Caco-2 (cell line): ENCODE results near the gene MYLK3. TPM values are rescaled to one million over a fixed set of nuclear protein-coding genes. Genes with fewer than 3 reads are reported as not detected.

Experiments
- BruUV-seq: library from RNA; stranded (reverse); fragments of 400-500 nt; replicated peaks from 2 replicates; lab custom pipeline; 2021; lab: Mats Ljungman, UMichigan
- CTCF ChIA-PET: fragments of 300-600 bp; sonication (Branson Sonifier 250); formaldehyde crosslinking; loops from one replicate; lab custom pipeline; 2022; ENCODE audit warnings: antibody characterized with exemption; lab: Charles Lee
- POLR2A ChIA-PET: fragments of 300-600 bp; sonication (Branson Sonifier 250); formaldehyde crosslinking; loops from one replicate; lab custom pipeline; 2022; ENCODE audit warnings: antibody characterized with exemption; lab: Charles Lee
- DNase-seq, 2 experiments: peaks; one replicate each; pipeline versions ENCODE4 v3.0.0 to v3.0.0-alpha.2; 2020 to 2022
- H3K27me3 ChIP-seq: replicated peaks from 2 replicates; pipeline ENCODE4 v1.6.0; 2011; ENCODE audit warnings: low read length; ENCODE audit not compliant: control insufficient read depth, insufficient read depth
- H3K36me3 ChIP-seq: 2 replicates; pipeline ENCODE4 v1.5.1; 2011; ENCODE audit warnings: low read length; ENCODE audit not compliant: control insufficient read depth, insufficient read depth
- H3K4me1 ChIP-seq: fragments of 250-450 bp; sonication (Bioruptor Pico); 2 replicates; pipeline ENCODE4 v1.5.1; 2020; ENCODE audit warnings: mild to moderate bottlenecking
- H3K4me3 ChIP-seq: 2 replicates; pipeline ENCODE4 v1.5.1; 2011; ENCODE audit warnings: low read depth, mild to moderate bottlenecking, control low read depth, low read length
- H3K9me3 ChIP-seq: fragments of 250-450 bp; sonication (Bioruptor Pico); 2 replicates; pipeline ENCODE4 v1.5.1; 2020; ENCODE audit warnings: mild to moderate bottlenecking, moderate library complexity
- H3K27ac Mint-ChIP-seq: one replicate; pipeline ENCODE4 v1.8.0; 2022; ENCODE audit warnings: mixed read lengths; ENCODE audit not compliant: unreplicated experiment
- H3K27me3 Mint-ChIP-seq: one replicate; pipeline ENCODE4 v1.8.0; 2022; ENCODE audit warnings: mixed read lengths; ENCODE audit not compliant: insufficient read depth, unreplicated experiment
- H3K36me3 Mint-ChIP-seq: one replicate; pipeline ENCODE4 v1.8.0; 2022; ENCODE audit warnings: mild to moderate bottlenecking, mixed read lengths; ENCODE audit not compliant: insufficient read depth, unreplicated experiment
- H3K4me1 Mint-ChIP-seq: one replicate; pipeline ENCODE4 v1.8.0; 2022; ENCODE audit warnings: low read depth, mixed read lengths; ENCODE audit not compliant: unreplicated experiment
- H3K4me3 Mint-ChIP-seq: one replicate; pipeline ENCODE4 v1.8.0; 2022; ENCODE audit warnings: mild to moderate bottlenecking, moderate library complexity, mixed read lengths; ENCODE audit not compliant: unreplicated experiment
- H3K9me3 Mint-ChIP-seq: one replicate; pipeline ENCODE4 v1.8.0; 2022; ENCODE audit warnings: mixed read lengths; ENCODE audit not compliant: unreplicated experiment
- CTCF ChIP-seq, 2 experiments: fragments of 200-600 bp in 1 of 2; IDR thresholded peaks; 1 replicate in 1 of 2; 2 replicates in 1 of 2; pipeline versions ENCODE4 v1.5.1 to v1.8.0; 2011 to 2022; ENCODE audit warnings: antibody characterized with exemption in 1 of 2, control low read depth in 1 of 2, inconsistent platforms in 1 of 2, low read depth in 1 of 2, low read length in 1 of 2, mild to moderate bottlenecking in 1 of 2, moderate library complexity in 1 of 2; ENCODE audit not compliant: insufficient read depth in 1 of 2, severe bottlenecking in 1 of 2, unreplicated experiment in 1 of 2
- intact Hi-C: fragments of 100-400 bp; cut with micrococcal nuclease; formaldehyde crosslinking; loops from one replicate; pipeline ENCODE4 v1.10.0; 2022; ENCODE audit not compliant: unreplicated experiment
- total RNA-seq: library from RNA; stranded (reverse); gene quantifications from 2 replicates; pipeline ENCODE4 v1.2.3, GENCODE V29; 2022

The MYLK3 gene
- total RNA-seq, 1 experiment from 2014 or later, result 1.2 TPM

GRCh38 chr16:46673320-46674013 lies 74.7 kb downstream of the MYLK3 start:
- intact Hi-C loops, result loop anchor here (1.0 to 10.0 kb wide), 3 partner anchors 17 to 231 kb away; no protein-coding TSS in a partner anchor
- Mint-ChIP-seq H3K27me3 (no peaks in the 10 kb centered on the region), H3K4me1 (peaks cover 3% of the 10 kb centered on the region), H3K36me3 (peaks cover 74% of the 10 kb centered on the region), H3K27ac (no peak overlapping the region), H3K9me3 (no peaks in the 10 kb centered on the region), H3K4me3 (no peak overlapping the region)
- BruUV-seq, result no TSS peak
- Histone ChIP-seq H3K9me3 (no peaks in the 10 kb centered on the region), H3K36me3 (peaks cover 2% of the 10 kb centered on the region; the same call in 1 of the 2 replicates), H3K27me3 (no peaks in the 10 kb centered on the region), H3K4me3 (no peak overlapping the region), H3K4me1 (peaks cover 2% of the 10 kb centered on the region; the same call in 1 of the 2 replicates)
- TF ChIP-seq CTCF (IDR thresholded peaks at IDR 0.05; ENCODE audit: insufficient read depth in 1 of 2, low read depth in 1 of 2, low read length in 1 of 2, severe bottlenecking in 1 of 2, unreplicated experiment in 1 of 2), result peak; percentile 79 to 97
- ChIA-PET CTCF (interaction anchor here (0.6 to 1.3 kb wide), 13 partner anchors 8 to 364 kb away, joined by 3 to 18 read pairs (median 4); partner anchors contain the start of genes ORC6 and VPS35), POLR2A (interaction anchor here (0.6 to 1.0 kb wide), 3 partner anchors 36 to 156 kb away, joined by 3 to 13 read pairs (median 7); no protein-coding TSS in a partner anchor)
- peak; percentile 62 to 67 for DNase-seq

DNA sequence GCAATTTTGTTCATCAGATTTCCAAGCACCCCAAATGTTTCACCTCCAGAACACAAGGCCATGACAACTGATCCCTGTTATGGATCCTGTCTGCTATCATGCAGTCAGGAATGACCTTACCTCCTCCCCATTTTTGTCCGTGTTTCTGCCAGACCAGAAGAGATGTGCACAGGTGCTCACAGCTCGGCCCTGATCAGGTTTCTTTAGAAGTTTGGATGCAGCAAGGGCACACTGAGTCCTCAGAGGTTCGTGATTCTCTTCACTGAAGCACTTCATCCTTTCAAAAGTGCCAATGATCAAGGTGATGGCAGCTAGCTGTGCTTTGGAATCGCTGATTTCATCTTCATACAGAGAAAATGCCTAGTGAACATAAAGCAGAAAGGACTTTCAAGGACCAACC lies 86.0 kb downstream of the MYLK3 start:
- CTCF ChIA-PET, result no interaction called here
- Histone ChIP-seq H3K36me3 (peaks cover 2% of the 10 kb centered on the region), H3K4me1 (no peaks in the 10 kb centered on the region), H3K9me3 (no peaks in the 10 kb centered on the region), H3K27me3 (no peaks in the 10 kb centered on the region), H3K4me3 (no peak overlapping the region)
- H3K4me3 Mint-ChIP-seq, result no peak overlapping the region
- POLR2A ChIA-PET, result no interaction called here
- H3K4me1 Mint-ChIP-seq, result no peaks in the 10 kb centered on the region
- DNase-seq, result no peak
- no peak for TF ChIP-seq CTCF (IDR thresholded peaks at IDR 0.05; ENCODE audit: insufficient read depth in 1 of 2, low read depth in 1 of 2, low read length in 1 of 2, severe bottlenecking in 1 of 2, unreplicated experiment in 1 of 2)
- H3K36me3 Mint-ChIP-seq, result peaks cover 56% of the 10 kb centered on the region
- H3K27me3 Mint-ChIP-seq, result no peaks in the 10 kb centered on the region
- no peaks in the 10 kb centered on the region for H3K9me3 Mint-ChIP-seq
- no peak overlapping the region for H3K27ac Mint-ChIP-seq
- no TSS peak for BruUV-seq
- intact Hi-C loops, result no loop called here

DNA sequence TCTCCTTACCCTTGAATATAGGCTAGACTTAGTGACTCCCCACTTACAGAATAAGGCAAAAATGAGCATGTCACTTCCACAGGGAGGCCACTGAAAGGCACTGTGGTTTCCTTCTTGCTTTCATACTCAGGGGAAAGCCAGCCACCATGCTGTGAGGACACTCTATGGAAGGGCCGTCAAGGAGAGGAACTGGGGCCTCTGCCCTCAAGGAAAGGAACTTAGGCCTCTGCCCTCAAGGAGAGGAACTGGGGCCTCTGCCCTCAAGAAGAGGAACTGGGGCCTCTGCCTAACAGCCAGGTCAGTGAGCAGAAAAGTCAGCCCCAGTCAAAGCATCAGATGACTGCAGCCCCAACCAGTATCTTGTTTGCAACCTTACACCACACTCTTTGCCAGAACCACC lies 89.2 kb downstream of the MYLK3 start:
- POLR2A ChIA-PET, result no interaction called here
- BruUV-seq, result no TSS peak

More for the DNA sequence above, 89.2 kb downstream of the MYLK3 start:
- no peak for TF ChIP-seq CTCF (IDR thresholded peaks at IDR 0.05; ENCODE audit: insufficient read depth in 1 of 2, low read depth in 1 of 2, low read length in 1 of 2, severe bottlenecking in 1 of 2, unreplicated experiment in 1 of 2)
- peaks cover 60% of the 10 kb centered on the region for H3K36me3 Mint-ChIP-seq
- Histone ChIP-seq H3K36me3 (peaks cover 2% of the 10 kb centered on the region), H3K9me3 (no peaks in the 10 kb centered on the region), H3K4me1 (no peaks in the 10 kb centered on the region), H3K4me3 (no peak overlapping the region), H3K27me3 (no peaks in the 10 kb centered on the region)
- H3K4me1 Mint-ChIP-seq, result no peaks in the 10 kb centered on the region
- no peak overlapping the region for H3K27ac Mint-ChIP-seq
- H3K4me3 Mint-ChIP-seq, result no peak overlapping the region
- intact Hi-C loops, result no loop called here
- DNase-seq, result no peak
- CTCF ChIA-PET, result no interaction called here
- H3K9me3 Mint-ChIP-seq, result no peaks in the 10 kb centered on the region
- no peaks in the 10 kb centered on the region for H3K27me3 Mint-ChIP-seq

Other genes with a start within 250 kb of the MYLK3 start
- 21.8 and 23.3 TPM in 2 replicates for gene SHCBP1, start 127.0 kb downstream of the MYLK3 start, total RNA-seq
- gene VPS35, start 59.2 kb downstream of the MYLK3 start, total RNA-seq, result 120 and 135 TPM in 2 replicates
- 55.2 and 56.3 TPM in 2 replicates for gene ORC6, start 58.7 kb downstream of the MYLK3 start, total RNA-seq
- gene C16orf87, start 82.8 kb upstream of the MYLK3 start, total RNA-seq, result 11.9 and 12.1 TPM in 2 replicates
- gene GPT2, start 136.0 kb upstream of the MYLK3 start, total RNA-seq, result 128 and 142 TPM in 2 replicates
- gene DNAJA2, start 225.3 kb upstream of the MYLK3 start, total RNA-seq, result 56.2 and 56.7 TPM in 2 replicates